ENCODE measurements around the gene EPO.
"Not testable (repeated sequence)": the region's sequence is repeated elsewhere in the genome, so short reads cannot be mapped to it uniquely, and the experiment has no call there.

The EPO gene

DNA sequence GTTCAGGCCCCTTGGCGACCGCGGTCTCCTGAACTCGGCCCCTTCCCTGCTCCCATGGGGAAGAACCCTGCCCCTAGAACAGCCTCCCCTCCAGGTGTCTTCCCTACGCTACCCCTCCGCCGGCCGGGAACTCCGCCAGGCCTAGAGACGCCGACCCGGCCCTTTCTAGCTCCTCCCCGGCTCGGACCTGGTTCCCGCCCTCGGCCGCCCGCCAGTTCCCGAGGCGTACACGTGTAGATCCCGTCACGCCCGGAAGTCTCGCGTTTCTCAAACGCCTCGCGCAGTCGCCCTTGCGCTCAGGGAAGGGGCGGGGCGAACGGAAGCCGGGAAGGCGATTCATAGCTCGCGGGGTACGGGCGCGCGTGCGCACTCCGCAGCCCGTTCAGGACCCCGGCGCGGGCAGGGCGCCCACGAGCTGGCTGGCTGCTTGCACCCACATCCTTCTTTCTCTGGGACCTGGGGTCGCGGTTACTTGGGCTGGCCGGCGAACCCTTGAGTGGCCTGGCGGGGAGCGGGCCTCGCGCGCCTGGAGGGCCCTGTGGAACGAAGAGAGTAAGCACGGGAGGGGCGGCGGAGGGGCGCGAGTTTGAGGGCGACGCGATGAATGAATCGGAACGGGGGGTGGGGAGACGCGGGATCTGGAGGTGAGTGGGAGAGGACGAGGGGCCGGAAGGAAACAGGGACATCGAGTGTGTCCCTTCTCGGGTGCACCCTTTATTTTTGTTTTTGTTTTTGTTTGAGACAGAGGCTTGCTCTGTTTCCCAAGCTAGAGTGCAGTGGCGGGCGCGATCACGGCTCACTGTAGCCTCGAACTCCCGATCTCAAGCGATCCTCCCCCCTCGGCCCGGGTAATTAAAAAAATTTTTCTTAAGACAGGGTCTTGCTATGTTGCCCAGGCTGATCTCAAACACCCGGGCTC, 14.3 kb upstream of the EPO start, which contains the start of gene POP7:
Gene POP7, plus strand, starts transcription at position 369 of the 919 bp plus-strand sequence. CDS start 710 bp downstream, outside the sequence.
- peak; percentile 93 for DNase-seq

DNA sequence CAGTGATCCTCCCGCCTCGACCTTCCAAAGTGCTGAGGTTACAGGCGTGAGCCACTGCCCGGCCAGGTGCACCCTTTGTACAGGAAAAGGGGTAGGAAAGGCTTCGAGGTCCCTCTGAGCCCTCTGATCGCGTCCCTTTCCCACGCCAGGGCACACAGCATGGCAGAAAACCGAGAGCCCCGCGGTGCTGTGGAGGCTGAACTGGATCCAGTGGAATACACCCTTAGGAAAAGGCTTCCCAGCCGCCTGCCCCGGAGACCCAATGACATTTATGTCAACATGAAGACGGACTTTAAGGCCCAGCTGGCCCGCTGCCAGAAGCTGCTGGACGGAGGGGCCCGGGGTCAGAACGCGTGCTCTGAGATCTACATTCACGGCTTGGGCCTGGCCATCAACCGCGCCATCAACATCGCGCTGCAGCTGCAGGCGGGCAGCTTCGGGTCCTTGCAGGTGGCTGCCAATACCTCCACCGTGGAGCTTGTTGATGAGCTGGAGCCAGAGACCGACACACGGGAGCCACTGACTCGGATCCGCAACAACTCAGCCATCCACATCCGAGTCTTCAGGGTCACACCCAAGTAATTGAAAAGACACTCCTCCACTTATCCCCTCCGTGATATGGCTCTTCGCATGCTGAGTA, 13.5 kb upstream of the EPO start:
- DNase-seq, result no peak

DNA sequence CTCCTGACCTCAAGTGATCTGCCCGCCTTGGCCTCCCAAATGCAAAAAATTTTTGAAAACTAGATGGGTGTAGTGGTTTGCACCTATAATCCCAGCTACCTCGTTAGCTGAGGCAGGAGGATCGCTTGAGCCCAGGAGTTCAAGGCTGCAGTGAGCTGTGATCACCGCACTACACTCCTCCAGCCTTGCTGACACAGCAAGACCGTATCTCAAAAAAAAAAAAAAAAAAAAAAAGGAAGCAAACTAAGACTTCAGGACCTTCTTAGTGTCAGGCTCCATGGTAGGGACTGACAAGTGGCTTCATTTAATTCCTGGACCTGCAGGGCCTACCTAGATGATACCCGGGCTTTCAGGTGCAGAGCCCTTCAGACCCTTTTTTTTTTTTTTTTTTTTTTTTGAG, 11.9 kb upstream of the EPO start:
- no peak for DNase-seq

DNA sequence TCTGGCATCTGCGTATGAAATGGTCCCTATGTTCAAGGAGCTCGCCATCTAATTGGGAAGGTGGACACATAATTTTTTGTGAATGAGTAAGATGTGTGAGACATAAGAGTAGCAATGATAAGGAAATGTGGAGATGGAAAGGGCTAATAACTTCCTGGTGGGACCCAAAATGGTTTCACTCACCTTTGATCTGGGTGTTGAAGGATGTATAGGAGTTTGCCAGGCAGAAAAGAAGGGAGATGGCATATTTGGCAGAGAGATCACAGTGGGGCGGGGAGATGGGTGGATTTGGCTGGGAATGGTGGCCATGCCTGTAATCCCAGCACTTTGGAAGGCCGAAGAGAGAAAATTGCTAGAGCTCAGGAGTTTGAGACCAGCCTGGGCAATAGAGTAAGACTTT, 9.8 kb upstream of the EPO start:
- DNase-seq, result no peak

DNA sequence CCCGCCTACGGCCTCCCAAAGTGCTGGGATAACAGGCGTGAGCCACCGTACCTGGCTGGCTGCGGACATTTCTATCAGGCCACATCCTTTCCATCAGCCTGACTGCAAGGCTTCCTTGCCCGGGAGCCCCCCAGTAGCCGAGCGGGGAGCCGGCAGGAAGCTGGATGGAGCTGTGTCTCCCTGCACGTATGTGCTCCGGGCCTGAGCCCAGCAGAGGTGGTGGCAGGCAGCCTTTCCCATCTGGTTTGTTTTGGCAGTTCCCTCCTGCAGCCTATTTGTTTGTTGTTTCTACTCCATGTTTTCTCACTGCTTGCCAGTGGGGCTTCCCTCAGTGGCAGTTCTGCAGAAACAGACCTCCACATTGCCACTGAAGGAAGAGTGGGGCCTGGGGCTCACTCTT, 8.9 kb upstream of the EPO start:
- DNase-seq, result no peak

DNA sequence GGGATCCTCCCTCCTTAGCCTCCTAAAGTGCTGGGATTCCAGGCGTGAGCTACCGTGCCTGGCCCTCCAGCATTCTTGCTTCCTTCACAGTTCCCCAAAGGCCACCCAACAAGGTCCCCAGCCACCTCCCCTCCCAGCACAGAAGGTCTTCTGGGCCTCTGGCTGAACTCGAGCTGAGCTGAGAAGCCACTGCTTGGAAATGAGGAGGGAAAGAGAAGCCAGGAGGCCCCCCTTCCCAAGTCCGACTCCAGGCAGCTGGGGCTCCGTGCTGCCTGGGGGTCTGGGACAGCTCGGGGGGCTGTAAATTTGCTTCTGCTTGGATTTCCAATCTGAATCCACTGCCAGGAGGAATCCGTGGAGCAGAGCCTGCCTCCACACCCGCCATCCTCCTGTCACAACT, 5.5 kb upstream of the EPO start:
- no peak for DNase-seq

DNA sequence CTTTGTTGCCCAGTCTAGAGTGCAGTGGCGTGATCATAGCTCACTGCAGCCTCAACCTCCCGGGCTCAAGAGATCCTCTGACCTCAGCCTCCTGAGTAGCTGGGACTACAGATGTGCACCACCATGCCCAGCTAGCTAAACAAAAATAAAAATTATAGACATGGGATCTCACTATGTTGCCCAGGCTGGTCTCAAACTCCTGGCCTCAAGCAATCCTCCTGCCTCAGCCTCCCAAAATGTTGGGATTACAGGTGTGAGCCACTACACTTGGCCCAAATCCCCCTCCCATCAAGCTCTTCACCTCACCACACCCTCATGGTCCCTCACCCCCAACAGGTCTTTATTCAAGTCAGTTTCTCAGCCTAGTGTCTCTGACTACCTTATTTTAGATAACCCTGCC, 3.2 kb upstream of the EPO start:
- not testable (repeated sequence) for DNase-seq

DNA sequence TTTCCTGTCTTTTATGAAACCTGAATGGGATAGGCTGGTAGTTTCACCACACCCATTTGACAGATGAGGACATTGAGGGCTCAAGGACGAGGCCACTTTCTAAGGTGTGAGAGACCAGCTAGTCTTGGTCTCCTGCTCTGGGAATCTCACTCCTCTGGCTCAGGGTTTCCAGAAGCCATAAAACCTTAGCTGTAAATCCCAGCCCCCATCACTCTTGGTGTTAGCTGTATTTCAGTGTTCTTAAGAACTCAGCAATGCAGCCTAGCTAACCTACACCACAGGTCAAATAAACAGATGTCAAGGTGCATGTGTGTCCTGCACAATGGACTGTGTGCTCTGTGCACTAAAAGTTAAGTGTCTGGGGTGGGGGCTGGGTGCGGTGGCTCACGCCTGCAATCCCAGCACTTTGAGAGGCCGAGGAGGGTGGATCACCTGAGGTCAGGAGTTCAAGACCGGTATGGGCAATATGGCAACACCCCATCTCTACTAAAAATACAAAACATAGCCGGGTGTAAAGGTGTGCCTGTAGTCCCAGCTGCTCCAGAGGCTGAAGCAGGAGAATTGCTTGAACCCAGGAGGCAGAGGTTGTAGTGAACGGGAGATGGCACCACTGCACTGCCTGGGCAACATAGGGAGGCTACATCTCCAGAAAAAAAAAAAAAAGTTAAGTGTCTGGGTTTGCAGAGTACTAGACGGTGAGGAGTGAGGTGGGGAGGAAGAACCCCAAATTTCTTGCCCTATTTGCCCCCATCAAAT, 567 bp upstream of the EPO start:
- DNase-seq, result no peak

DNA sequence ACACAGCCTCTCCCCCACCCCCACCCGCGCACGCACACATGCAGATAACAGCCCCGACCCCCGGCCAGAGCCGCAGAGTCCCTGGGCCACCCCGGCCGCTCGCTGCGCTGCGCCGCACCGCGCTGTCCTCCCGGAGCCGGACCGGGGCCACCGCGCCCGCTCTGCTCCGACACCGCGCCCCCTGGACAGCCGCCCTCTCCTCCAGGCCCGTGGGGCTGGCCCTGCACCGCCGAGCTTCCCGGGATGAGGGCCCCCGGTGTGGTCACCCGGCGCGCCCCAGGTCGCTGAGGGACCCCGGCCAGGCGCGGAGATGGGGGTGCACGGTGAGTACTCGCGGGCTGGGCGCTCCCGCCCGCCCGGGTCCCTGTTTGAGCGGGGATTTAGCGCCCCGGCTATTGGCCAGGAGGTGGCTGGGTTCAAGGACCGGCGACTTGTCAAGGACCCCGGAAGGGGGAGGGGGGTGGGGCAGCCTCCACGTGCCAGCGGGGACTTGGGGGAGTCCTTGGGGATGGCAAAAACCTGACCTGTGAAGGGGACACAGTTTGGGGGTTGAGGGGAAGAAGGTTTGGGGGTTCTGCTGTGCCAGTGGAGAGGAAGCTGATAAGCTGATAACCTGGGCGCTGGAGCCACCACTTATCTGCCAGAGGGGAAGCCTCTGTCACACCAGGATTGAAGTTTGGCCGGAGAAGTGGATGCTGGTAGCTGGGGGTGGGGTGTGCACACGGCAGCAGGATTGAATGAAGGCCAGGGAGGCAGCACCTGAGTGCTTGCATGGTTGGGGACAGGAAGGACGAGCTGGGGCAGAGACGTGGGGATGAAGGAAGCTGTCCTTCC, 620 bp downstream of the EPO start:
- DNase-seq, result no peak

DNA sequence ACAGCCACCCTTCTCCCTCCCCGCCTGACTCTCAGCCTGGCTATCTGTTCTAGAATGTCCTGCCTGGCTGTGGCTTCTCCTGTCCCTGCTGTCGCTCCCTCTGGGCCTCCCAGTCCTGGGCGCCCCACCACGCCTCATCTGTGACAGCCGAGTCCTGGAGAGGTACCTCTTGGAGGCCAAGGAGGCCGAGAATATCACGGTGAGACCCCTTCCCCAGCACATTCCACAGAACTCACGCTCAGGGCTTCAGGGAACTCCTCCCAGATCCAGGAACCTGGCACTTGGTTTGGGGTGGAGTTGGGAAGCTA, 1.2 kb downstream of the EPO start:
- DNase-seq, result no peak

DNA sequence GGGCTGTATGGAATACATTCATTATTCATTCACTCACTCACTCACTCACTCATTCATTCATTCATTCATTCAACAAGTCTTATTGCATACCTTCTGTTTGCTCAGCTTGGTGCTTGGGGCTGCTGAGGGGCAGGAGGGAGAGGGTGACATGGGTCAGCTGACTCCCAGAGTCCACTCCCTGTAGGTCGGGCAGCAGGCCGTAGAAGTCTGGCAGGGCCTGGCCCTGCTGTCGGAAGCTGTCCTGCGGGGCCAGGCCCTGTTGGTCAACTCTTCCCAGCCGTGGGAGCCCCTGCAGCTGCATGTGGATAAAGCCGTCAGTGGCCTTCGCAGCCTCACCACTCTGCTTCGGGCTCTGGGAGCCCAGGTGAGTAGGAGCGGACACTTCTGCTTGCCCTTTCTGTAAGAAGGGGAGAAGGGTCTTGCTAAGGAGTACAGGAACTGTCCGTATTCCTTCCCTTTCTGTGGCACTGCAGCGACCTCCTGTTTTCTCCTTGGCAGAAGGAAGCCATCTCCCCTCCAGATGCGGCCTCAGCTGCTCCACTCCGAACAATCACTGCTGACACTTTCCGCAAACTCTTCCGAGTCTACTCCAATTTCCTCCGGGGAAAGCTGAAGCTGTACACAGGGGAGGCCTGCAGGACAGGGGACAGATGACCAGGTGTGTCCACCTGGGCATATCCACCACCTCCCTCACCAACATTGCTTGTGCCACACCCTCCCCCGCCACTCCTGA, 2.4 kb downstream of the EPO start:
- no peak for DNase-seq

DNA sequence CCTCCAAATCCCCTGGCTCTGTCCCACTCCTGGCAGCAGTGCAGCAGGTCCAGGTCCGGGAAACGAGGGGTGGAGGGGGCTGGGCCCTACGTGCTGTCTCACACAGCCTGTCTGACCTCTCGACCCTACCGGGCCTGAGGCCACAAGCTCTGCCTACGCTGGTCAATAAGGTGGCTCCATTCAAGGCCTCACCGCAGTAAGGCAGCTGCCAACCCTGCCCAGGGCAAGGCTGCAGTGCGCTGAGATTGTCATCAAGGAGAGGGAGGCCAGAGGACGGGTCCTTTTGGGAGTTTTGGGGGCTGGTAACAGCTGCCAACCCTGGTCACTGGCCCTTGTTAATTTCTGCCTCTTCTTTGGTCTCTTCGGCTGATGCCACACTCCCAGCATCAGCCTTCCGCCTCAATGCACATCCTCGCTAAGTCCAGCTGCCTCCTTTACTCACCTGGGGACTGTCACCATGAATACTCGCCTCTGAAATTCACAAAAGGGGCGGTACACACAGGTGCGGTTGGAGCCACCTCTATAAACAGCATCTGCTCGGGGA, 3.5 kb downstream of the EPO start:
- no peak for DNase-seq

DNA sequence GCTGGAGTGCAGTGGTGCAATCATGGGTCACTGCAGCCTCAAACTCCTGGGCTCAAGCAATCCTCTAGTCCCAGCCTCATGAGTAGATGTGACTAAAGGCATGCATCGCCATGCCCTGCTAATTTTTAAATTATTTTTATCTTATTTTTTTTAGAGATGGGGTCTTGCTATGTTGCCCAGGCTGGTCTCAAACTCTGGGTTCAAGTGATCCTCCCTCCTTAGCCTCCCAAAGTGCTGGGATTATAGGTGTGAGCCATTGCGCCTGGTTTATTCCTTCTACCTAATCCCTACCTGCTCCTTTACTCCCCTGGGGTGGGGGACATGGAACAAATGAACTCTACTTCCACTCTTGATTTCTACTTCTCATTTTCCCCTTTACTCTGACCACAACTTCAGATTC, 4.1 kb downstream of the EPO start:
- not testable (repeated sequence) for DNase-seq

DNA sequence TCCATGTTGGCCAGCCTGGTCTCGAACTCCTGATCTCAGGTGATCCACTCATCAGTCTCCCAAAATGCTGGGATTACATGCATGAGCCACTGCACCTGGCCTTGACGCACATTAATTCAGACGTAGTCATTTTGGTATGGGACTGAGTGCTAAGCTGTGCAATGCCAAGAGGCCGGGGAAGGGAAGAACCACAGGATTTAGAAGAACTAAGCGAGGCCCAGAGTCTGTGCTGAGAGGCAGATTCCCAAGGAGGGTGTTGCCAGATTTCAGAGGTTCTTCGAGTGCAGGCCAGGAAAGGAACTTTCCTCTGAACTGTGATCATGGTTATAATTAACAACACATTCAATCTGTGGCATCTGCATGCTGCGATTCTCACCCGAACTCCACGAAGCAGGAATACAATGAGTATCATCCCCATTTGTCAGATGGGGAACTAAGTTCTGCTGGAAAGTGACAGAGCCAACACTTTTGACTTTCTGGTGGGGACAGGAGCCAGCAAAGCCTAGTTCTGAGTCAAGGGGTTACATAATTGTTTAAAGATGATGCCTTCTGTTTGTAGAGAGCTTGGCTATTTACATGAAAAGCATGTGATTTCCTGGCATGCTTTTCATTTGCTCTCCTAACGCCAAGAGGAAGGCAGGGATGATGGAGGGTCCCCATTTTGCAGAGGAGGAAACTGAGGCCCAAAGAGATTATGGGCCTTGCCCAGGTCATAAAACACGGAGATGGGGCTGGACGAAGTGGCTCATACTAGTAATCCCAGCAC, 6.9 kb downstream of the EPO start:
- no peak for DNase-seq

DNA sequence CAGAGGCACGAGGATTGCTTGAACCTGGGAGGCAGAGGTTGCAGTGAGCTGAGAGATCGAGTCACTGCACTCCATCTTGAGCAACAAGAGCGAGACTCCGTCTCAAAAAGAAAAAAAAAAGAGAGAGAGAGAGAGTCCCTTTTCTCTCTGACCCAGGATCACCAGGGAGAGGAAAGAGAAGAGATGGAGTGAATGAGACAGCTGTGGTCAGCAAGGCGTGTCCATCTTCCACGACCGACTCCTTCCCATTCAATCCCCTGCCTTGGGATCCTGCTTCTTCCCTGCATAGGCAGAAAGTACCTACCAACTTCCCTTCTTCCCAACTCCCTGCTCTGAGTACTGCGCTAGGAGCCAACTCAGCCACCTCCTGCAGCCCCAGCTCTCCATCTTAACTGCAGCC, 7.9 kb downstream of the EPO start:
- DNase-seq, result no peak

DNA sequence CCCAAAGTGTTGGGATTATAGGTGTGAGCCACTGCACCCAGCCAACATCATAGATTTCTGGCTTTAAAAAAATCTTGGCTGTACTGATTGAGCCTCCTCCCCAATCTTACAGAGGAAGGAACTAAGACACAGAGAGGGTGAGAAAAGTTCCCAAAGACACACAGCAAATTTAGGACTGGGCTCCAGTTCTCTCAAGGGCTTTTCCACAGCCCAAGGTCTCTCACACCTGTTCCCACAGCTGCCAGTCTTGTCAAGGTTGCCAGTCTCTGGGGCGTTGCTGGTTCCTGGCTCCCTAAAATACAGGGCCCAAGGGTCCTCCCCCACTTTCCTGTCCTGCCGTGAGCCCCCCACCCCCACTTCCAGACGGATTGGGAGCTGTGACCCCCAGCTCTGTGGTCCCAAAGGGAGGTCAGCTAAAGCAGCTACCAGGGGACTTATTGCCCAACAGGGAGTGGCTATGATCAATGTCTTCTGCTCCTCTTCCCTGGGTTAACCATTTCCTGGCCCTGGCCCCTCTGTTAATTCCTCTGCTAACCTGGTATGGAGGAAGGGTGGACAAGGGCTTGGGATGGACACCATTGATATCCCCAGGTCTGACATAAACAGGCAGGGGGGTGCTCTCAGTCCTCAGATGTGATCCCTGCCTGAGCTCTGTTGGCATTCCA, 10.0 kb downstream of the EPO start:
- DNase-seq, result no peak

DNA sequence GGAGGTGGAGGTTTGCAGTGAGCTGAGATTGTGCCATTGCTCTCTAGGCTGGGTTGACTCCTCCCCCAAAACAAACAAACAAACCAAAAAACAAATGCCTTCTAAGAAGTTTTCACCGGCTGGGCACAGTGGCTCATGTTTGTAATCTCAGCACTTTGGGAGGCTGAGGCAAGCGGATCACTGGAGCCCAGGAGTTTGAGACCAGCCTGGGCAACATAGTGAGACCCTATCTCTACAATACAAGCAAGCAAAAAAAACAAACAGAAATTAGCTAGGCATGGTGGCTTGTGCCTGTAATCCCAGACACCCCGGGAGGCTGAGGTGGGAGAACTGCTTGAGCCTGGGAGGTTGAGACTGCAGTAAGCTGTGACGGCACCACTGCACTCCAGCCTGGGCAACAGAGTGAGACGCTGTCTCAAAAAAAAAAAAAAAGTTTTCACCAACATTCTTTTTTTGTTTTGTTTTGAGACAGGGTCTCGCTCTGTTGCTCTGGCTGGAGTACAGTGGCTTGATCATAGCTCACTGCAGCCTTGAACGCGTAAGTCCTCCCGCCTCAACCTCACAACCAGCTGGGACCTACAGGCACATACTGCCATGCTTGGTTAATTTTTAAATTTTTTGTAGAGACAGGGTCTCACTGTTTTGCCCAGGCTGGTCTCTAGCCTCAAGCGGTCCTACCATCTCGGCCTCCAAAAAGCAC, 11.8 kb downstream of the EPO start:
- no peak for DNase-seq

DNA sequence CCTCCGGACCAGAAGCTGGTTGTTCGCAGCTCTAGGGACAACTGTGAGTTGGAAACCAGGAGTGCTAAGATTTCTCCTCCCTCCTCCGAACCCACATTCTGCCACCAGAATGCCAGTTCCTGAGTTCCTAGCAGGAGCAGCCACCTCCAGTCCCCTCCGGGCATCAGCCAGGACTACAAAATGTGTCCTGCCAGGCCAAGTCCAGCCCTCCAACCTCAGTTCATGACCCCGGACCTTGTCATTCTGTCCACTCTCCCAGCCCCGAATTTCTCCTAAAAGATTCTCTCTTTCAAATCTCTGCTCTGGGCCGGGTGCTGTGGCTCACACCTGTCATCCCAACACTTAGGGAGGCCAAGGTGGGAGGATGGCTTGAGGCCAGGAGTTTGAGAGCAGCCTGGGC, 15.5 kb downstream of the EPO start:
- no peak for DNase-seq

DNA sequence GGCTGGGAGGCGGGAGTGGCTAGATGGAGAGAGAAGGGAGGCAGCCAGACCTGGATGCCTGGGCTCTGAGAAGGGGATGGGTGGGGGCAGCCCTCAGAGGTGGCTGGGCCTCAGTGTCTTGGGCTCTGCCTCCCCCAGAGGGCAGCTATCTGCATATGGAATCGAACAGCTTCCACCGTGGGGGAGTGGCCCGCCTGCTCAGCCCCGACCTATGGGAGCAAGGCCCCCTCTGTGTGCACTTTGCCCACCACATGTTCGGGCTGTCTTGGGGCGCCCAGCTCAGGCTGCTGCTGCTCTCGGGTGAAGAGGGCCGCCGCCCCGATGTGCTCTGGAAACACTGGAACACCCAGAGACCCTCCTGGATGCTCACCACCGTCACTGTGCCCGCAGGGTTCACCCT, 16.4 kb downstream of the EPO start:
- DNase-seq, result no peak

DNA sequence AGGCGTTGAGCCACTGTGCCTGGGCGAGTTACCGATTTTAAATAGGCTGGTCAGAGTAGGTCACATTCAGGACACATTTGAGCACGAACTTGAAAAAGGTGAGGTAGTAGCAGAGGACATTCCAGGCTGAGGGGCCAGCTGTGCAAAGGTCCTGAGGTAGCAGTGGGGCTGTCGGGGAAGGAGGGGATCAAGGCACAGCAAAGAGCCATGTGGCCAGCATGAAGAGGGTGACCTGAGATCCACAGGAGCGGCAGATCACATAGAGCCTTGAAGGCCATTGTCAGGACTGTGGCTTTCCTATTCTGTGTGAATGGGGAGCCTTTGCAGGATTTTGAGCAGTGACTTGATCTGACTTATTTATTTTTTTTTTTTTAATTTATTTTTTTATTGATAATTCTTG, 19.7 kb downstream of the EPO start:
- DNase-seq, result no peak

Measured in NCI-H1105 treated with DMSO at 0.1 percent for 48 hours (cell line).